ENCODE data around the gene FAM53A. TPM values are rescaled to one million over a fixed set of nuclear protein-coding genes. Genes with fewer than 3 reads are reported as not detected.

Gene FAM53A
- total and polyA plus RNA-seq, 2 of the 13 experiments (the other 11 are each of a cell fraction or from before 2014, with no cell fraction given) = 0.48 to 1.1 TPM

GRCh38 chr4:1647432-1647831 lies 36.7 kb downstream of the FAM53A start:
- BruUV-seq (replicated peaks) = no TSS peak
- no peaks in the 10 kb centered on the region for H3K9me3 ChIP-seq (ENCODE audit: low read length)
- no peaks in the 10 kb centered on the region for H4K20me1 ChIP-seq (ENCODE audit: insufficient read depth, low read length)
- in situ Hi-C loops (cut with HindIII; ENCODE audit: extremely low pct_ligation_motif_present, low pct_unique_long_range_greater_than_20kb) (no loop called here), intact Hi-C loops (cut with micrococcal nuclease; ENCODE audit: unreplicated experiment) (no loop called here)
- H3K79me2 ChIP-seq (ENCODE audit: insufficient read depth, low read length) = no peaks in the 10 kb centered on the region
- FAIRE-seq (no peak), ATAC-seq (no peak), DNase-seq (ENCODE audit: low spot score) (no peak)
- H3K36me3 ChIP-seq (replicated peaks in 1 of 2; ENCODE audit: control insufficient read depth in 1 of 2, insufficient read depth in 2 of 2, low read length in 2 of 2) = no peaks in the 10 kb centered on the region
- H3K4me2 ChIP-seq (ENCODE audit: low read depth, low read length) = no peak overlapping the region
- H3K27ac ChIP-seq (ENCODE audit: extremely low read length, insufficient read depth, low read length) = no peak overlapping the region
- ChIA-PET POLR2A (no interaction called here), CTCF (ENCODE audit: low intra/inter-chr PET ratio, low total read pairs) (no interaction called here)
- H3K27me3 ChIP-seq (ENCODE audit: control insufficient read depth in 1 of 2, insufficient read depth in 2 of 2, low read length in 2 of 2) = no peaks in the 10 kb centered on the region
- WGBS (ENCODE audit: low lambda C conversion rate) = 65% methylated on average over 17 of the region's 19 CpGs
- H3K4me1 ChIP-seq (ENCODE audit: insufficient read depth, low read length) = no peaks in the 10 kb centered on the region
- no peak overlapping the region for H3K9ac ChIP-seq (ENCODE audit: insufficient read depth, low read depth, low read length)
- H3K4me3 ChIP-seq (replicated peaks in 1 of 3; ENCODE audit: insufficient read depth in 1 of 3, low read depth in 2 of 3, low read length in 3 of 3) = no peak overlapping the region
- TF ChIP-seq ZNF3 (CRISPR knock-in tag; IDR thresholded peaks at IDR 0.05) (no peak), ZNF280D (CRISPR knock-in tag; IDR thresholded peaks at IDR 0.05) (no peak), ZNF737 (CRISPR knock-in tag; IDR thresholded peaks at IDR 0.05; ENCODE audit: borderline replicate concordance) (no peak), ZNF576 (CRISPR knock-in tag; IDR thresholded peaks at IDR 0.05) (no peak), SUZ12 (IDR thresholded peaks at IDR 0.05; ENCODE audit: low read depth, low read length) (no peak), TEAD3 (CRISPR knock-in tag; optimal IDR thresholded peaks at IDR 0.05; ENCODE audit: borderline replicate concordance) (no peak), HMG20B (CRISPR knock-in tag; conservative IDR thresholded peaks at IDR 0.05) (no peak), HNF1B (CRISPR knock-in tag; IDR thresholded peaks at IDR 0.05) (no peak), ZNF552 (CRISPR knock-in tag; IDR thresholded peaks at IDR 0.05; ENCODE audit: borderline replicate concordance) (no peak), ZNF674 (CRISPR knock-in tag; IDR thresholded peaks at IDR 0.05; ENCODE audit: low read depth) (no peak)
- H2AFZ ChIP-seq (ENCODE audit: low read length) = no peak overlapping the region

All from HepG2 (cell line).